ENCODE data around the gene ITGB6. TPM values are rescaled to one million over a fixed set of nuclear protein-coding genes. Genes with fewer than 3 reads are reported as not detected.

ITGB6 gene
- total RNA-seq, 1 donor from 2014 or later, result 0.05 TPM

- no peak for DNase-seq (ENCODE audit: low spot score)
- intact Hi-C loops (cut with DNase I), result loop anchor here (5.0 kb wide), 4 partner anchors 97 to 952 kb away; no protein-coding TSS in a partner anchor
Observed at GRCh38 chr2:160110674-160111239, 89.3 kb downstream of the ITGB6 start.

GRCh38 chr2:160109939-160110673 lies 90.0 kb downstream of the ITGB6 start:
- DNase-seq (ENCODE audit: low spot score), result no peak
- intact Hi-C loops (cut with DNase I), result loop anchor here (2.0 to 5.0 kb wide), 5 partner anchors 97 to 952 kb away; no protein-coding TSS in a partner anchor

- DNase-seq (ENCODE audit: low spot score), result no peak
- intact Hi-C loops (cut with DNase I), result loop anchor here (2.0 kb wide), 1 partner anchor 886 kb away; no protein-coding TSS in a partner anchor
Observed at GRCh38 chr2:160109243-160109642, 90.8 kb downstream of the ITGB6 start.

GRCh38 chr2:160108646-160109045 lies 91.4 kb downstream of the ITGB6 start:
- intact Hi-C loops (cut with DNase I), result loop anchor here (2.0 kb wide), 1 partner anchor 886 kb away; no protein-coding TSS in a partner anchor
- DNase-seq (ENCODE audit: low spot score), result no peak

GRCh38 chr2:160105366-160105765 lies 94.7 kb downstream of the ITGB6 start:
- DNase-seq (ENCODE audit: low spot score), result no peak
- intact Hi-C loops (cut with DNase I), result no loop called here

GRCh38 chr2:160104115-160104514 lies 96.0 kb downstream of the ITGB6 start:
- DNase-seq (ENCODE audit: low spot score), result no peak
- intact Hi-C loops (cut with DNase I), result no loop called here

- intact Hi-C loops (cut with DNase I), result no loop called here
- DNase-seq (ENCODE audit: low spot score), result no peak
Observed at GRCh38 chr2:160097326-160097725, 102.7 kb downstream of the ITGB6 start.

- DNase-seq (ENCODE audit: low spot score), result no peak
Observed at GRCh38 chr2:160096409-160096808, 103.7 kb downstream of the ITGB6 start.

GRCh38 chr2:160092445-160092844 lies 107.6 kb downstream of the ITGB6 start:
- intact Hi-C loops (cut with DNase I), result no loop called here
- no peak for DNase-seq (ENCODE audit: low spot score)

More at GRCh38 chr2:160096409-160096808, 103.7 kb downstream of the ITGB6 start:
- intact Hi-C loops (cut with DNase I), result no loop called here

GRCh38 chr2:160091381-160091780 lies 108.7 kb downstream of the ITGB6 start:
- DNase-seq (ENCODE audit: low spot score), result no peak
- intact Hi-C loops (cut with DNase I), result no loop called here

- DNase-seq (ENCODE audit: low spot score), result no peak
- intact Hi-C loops (cut with DNase I), result no loop called here
Observed at GRCh38 chr2:160087854-160088745, 112.0 kb downstream of the ITGB6 start.

GRCh38 chr2:160085662-160086061 lies 114.4 kb downstream of the ITGB6 start:
- intact Hi-C loops (cut with DNase I), result no loop called here
- no peak for DNase-seq (ENCODE audit: low spot score)

GRCh38 chr2:160077912-160078810 lies 121.9 kb downstream of the ITGB6 start:
- intact Hi-C loops (cut with DNase I), result no loop called here
- DNase-seq (ENCODE audit: low spot score), result no peak

GRCh38 chr2:160076914-160077313 lies 123.2 kb downstream of the ITGB6 start:
- DNase-seq (ENCODE audit: low spot score), result no peak
- intact Hi-C loops (cut with DNase I), result no loop called here

- no peak for DNase-seq (ENCODE audit: low spot score)
- intact Hi-C loops (cut with DNase I), result no loop called here
Observed at GRCh38 chr2:160076241-160076640, 123.8 kb downstream of the ITGB6 start.

- intact Hi-C loops (cut with DNase I), result no loop called here
- no peak for DNase-seq (ENCODE audit: low spot score)
Observed at GRCh38 chr2:160075171-160075570, 124.9 kb downstream of the ITGB6 start.

GRCh38 chr2:160073284-160073888 lies 126.7 kb downstream of the ITGB6 start:
- intact Hi-C loops (cut with DNase I), result no loop called here
- no peak for DNase-seq (ENCODE audit: low spot score)

GRCh38 chr2:160068906-160069305 lies 131.2 kb downstream of the ITGB6 start:
- intact Hi-C loops (cut with DNase I), result no loop called here
- DNase-seq (ENCODE audit: low spot score), result no peak

- DNase-seq (ENCODE audit: low spot score), result no peak
- intact Hi-C loops (cut with DNase I), result no loop called here
Observed at GRCh38 chr2:160064916-160065315, 135.2 kb downstream of the ITGB6 start.
